ENCODE measurements around the gene RTEL1. TPM values are rescaled to one million over a fixed set of nuclear protein-coding genes. Genes with fewer than 3 reads are reported as not detected.

The RTEL1 gene
- polyA plus RNA-seq, 1 experiment = 11.3 TPM

- no peaks in the 10 kb centered on the region for H3K27me3 ChIP-seq (ENCODE audit: control insufficient read depth, insufficient read depth, low read length)
- no peak overlapping the region for H3K27ac ChIP-seq (ENCODE audit: low read depth, low read length)
- no peak for DNase-seq (ENCODE audit: low read depth, low spot score)
- ChIA-PET CTCF (no interaction called here), POLR2A (no interaction called here)
- no peak for TF ChIP-seq CTCF (IDR thresholded peaks at IDR 0.05; ENCODE audit: low read depth, low read length)
- no peak overlapping the region for H3K4me3 ChIP-seq (ENCODE audit: low read depth, low read length)
- no peaks in the 10 kb centered on the region; the same call in 1 of the 2 replicates for H3K9me3 ChIP-seq (ENCODE audit: control insufficient read depth, insufficient read depth, low read length)
Measured at GRCh38 chr20:63622732-63623131, 35.4 kb upstream of the RTEL1 start.

GRCh38 chr20:63624486-63624885, 33.6 kb upstream of the RTEL1 start:
- Histone ChIP-seq H3K9me3 (ENCODE audit: control insufficient read depth, insufficient read depth, low read length) (no peaks in the 10 kb centered on the region), H3K27me3 (ENCODE audit: control insufficient read depth, insufficient read depth, low read length) (no peaks in the 10 kb centered on the region), H3K27ac (ENCODE audit: low read depth, low read length) (no peak overlapping the region), H3K4me3 (ENCODE audit: low read depth, low read length) (no peak overlapping the region)
- TF ChIP-seq CTCF (IDR thresholded peaks at IDR 0.05; ENCODE audit: low read depth, low read length) = peak; percentile 20; the same call in 1 of the 2 replicates
- POLR2A ChIA-PET = interaction anchor here (1.3 kb wide), 1 partner anchor 241 kb away, joined by 4 read pairs; the partner anchor contains the start of gene TPD52L2
- CTCF ChIA-PET = interaction anchor here (0.7 to 1.2 kb wide), 2 partner anchors 9 to 86 kb away, joined by 3 read pairs; no protein-coding TSS in a partner anchor
- DNase-seq (ENCODE audit: low read depth, low spot score) = no peak

GRCh38 chr20:63625771-63626423, 32.2 kb upstream of the RTEL1 start:
- ChIA-PET CTCF (no interaction called here), POLR2A (no interaction called here)
- no peaks in the 10 kb centered on the region for H3K9me3 ChIP-seq (ENCODE audit: control insufficient read depth, insufficient read depth, low read length)
- peak overlapping the region; percentile 77 for H3K4me3 ChIP-seq (ENCODE audit: low read depth, low read length)
- no peak overlapping the region for H3K27ac ChIP-seq (ENCODE audit: low read depth, low read length)
- no peak for TF ChIP-seq CTCF (IDR thresholded peaks at IDR 0.05; ENCODE audit: low read depth, low read length)
- H3K27me3 ChIP-seq (ENCODE audit: control insufficient read depth, insufficient read depth, low read length) = no peaks in the 10 kb centered on the region
- no peak for DNase-seq (ENCODE audit: low read depth, low spot score)

GRCh38 chr20:63626424-63627128, 31.5 kb upstream of the RTEL1 start, which contains the start of gene GMEB2:
GMEB2 (minus strand) TSS chr20:63627101; CDS start chr20:63619397, 7,704 bp downstream.
- peak within 1 kb of the TSS; percentile 89 for H3K4me3 ChIP-seq (ENCODE audit: low read depth, low read length)
- H3K27me3 ChIP-seq (ENCODE audit: control insufficient read depth, insufficient read depth, low read length) = no peaks in the 10 kb centered on the region
- POLR2A ChIA-PET = interaction anchor here (0.6 to 1.4 kb wide), 8 partner anchors 11 to 89 kb away, joined by 3 to 9 read pairs (median 4); partner anchors contain the start of genes HELZ2, PTK6, RTEL1 and STMN3
- no peak for TF ChIP-seq CTCF (IDR thresholded peaks at IDR 0.05; ENCODE audit: low read depth, low read length)
- peak within 1 kb of the TSS; percentile 39 for H3K27ac ChIP-seq (ENCODE audit: low read depth, low read length)
- CTCF ChIA-PET = no interaction called here
- no peaks in the 10 kb centered on the region for H3K9me3 ChIP-seq (ENCODE audit: control insufficient read depth, insufficient read depth, low read length)
- DNase-seq (ENCODE audit: low read depth, low spot score) = no peak

All from AG04450 (cell line).